HG02840 (cell line): ENCODE data around the gene PXK.
A peak's percentile ranks its signal among the peaks of the same experiment; 100 is the strongest.

Source experiments
- ATAC-seq: cut with Tn5 transposase; IDR thresholded peaks from one replicate; pipeline ENCODE4 v1.9.1; 2021; ENCODE audit warnings: mild to moderate bottlenecking, moderate library complexity, moderate number of reproducible peaks; ENCODE audit not compliant: unreplicated experiment, low FRiP score

Gene PXK

DNA sequence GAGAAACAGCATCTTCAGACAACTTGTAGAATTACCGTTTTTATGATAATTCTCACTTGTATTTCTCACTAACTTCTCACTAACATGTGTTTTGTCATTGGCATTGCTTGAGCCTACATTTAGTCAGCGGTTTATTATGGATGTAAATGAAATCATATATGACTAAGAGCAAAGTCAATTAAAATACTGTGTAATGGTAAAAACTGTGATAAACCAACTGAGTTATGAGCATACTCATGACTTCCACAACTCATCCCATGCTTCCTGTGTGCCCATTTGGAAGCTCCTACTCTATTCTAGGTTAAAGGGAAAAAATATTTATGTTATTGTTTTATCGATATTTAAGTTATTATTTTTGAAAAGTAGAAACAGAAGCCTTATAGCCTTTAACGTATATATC is 12.8 kb downstream of the PXK start:
- no peak for ATAC-seq

DNA sequence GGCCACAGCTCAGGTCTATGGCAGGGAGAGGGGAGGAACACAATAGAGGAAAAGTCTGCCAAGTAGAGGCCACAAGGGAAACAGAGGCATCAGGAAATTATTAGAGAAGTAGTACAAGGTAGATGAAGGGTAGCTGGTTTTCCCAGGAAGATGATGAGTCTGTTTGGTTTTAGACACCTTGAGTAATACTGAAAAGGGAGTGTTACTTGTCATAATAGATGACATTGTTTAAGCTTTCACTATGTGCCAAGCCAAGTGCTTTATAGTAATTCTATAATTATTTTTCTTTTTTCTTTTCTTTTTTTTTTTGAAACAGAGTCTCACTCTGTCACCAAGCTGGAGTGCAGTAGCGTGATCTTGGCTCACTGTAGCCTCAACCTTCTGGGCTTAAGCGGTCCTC is 13.7 kb downstream of the PXK start:
- ATAC-seq = no peak

DNA sequence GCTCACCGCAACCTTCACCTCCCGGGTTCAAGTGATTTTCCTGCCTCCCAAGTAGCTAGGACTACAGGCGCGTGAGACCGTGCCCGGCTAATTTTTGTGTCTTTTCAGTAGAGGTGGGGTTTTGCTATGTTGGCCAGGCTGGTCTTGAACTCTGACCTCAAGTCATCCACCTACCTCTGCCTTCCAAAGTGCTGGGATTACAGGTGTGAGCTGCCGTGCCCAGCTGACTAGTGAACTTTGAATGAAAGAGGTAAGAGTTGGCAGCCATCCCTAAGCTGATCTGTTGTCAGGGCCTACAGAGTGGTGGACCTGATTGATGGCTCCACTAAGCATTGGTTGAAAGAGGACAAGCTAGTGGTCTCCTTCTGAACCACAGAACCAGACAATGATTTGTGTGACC is 15.3 kb downstream of the PXK start:
- ATAC-seq = no peak

DNA sequence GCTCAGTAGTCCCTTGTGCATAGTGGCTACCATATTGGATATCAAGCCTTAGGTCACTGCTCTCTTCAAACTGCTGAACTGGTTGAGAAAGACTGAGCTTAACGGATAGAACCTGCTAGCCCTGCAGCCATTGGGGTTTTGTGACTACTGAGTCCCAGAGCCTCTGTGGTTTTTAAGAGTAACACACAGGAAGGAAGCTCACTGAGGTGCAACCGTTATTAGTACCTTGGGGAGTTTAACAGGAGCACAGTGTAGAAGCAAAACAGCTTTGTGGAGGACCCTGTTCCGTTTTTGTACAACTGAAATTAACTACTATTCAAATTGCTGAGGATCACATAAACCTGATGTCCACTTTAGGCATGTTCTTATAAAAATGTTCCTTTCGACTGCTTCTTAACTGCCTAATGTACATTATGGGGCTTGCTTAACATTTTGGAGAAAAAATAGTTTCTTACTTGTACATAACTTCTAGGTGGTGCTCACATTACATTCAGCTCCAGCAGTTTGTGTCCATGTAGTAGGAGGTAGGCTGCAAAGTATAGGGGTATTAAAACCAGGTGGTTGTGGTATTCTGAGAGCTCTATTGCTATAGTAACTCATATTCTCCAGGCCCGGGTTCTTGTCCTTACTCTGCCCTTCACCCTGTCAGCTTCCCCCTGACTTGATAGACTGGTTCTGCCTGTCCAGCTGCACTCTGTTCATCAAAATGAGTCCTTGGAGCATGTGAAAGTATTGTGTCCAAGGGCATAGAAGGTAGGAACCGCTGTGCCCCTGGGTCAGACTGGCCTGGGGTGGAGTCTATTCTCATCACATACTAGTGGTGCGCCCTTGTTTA is 17.3 kb downstream of the PXK start:
- ATAC-seq = peak; percentile 83

DNA sequence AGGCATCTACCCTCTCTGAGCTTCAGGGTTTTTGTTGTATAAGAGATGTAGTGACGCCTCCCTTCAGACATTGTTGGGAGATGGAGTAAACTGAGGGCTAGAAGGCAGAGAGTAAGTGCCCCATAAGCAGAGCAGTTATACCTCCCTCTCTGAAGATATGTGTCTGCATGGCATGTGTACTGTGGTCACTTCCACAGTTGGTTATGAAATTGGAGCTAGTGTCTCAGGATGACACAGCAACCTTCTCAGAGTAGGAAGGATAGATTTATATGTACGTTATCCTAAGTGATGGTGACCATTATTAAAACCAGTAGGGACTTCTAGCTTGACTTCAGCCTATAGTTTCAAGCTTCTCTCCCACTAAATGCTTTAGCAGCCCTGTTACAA is 17.9 kb downstream of the PXK start:
- no peak for ATAC-seq

DNA sequence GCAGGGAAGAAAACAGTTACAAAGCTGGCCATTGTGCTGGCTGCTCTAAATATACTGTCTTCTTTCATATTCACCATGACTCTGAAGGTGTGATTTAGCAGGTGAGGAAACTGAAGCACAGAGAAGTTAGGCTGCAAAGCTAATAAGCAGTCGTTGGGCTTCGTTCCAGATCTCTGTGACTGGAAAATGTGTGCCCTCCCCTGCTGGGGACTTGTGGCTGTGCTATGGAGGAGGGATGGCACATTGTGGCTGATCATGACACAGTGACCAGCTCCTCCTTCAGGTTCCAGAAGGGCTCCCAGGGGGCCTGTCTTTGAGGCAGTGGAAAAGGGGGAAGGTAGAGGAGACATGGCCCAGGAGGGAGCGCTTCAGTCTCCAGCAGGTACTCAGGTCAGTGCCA is 19.2 kb downstream of the PXK start:
- no peak for ATAC-seq

DNA sequence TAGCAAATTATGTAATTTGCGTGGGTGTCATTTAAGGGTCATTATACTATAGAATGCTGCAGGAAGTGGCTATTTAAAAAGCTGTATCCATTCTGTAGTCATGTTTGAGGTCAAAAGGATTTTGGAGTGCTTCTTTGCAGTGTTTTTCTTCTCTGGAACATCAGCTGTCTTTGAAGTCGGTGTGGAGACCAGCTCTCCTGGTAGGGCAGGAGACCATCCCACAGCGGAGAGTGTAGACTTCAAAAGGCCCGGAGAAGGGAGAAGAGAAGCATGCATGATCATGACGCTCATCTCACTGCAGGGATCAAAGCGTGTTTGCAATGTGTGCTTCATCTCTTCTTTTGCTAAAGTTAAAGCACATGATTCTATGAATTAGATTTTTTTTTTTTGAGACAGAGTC is 19.9 kb downstream of the PXK start:
- no peak for ATAC-seq

DNA sequence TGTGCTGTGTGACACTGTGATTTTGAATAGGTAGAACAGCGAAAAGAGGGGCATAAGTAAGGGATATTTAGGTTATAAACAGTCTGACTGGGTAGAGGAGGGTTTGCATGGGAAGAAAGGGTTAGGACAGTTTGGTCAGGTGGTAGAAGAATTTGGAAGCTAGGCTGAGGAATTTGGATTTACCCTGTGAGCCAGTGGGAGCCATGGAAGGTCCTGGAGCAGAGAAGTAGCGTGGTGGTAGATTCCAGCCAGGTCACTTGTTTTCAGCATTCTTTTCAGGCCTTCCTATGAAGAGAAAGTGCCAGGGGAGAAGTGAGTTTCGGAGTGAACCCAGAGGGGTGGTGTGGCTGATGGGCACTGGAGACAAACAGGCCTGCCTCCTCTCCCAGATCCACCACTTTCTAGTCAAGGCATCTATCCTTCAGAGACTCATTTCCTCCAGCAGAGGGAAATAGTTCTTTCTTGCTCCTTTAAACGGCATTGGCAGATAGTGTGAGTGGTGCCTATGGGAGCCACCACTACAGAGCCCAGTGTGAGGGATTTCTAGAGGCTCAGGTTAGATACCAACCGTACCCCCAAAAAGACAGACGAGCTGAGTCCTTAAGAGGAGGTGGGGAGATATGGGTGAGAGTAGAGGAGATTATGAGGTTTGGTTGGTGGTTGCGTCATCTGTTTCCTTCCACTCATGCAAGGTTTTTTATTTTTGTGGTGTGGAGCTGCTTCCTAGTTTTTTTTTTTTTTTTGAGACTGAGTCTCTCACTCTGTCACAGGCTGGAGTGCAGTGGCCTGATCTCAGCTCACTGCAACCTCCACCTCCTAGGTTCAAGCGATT is 21.2 kb downstream of the PXK start:
- no peak for ATAC-seq

DNA sequence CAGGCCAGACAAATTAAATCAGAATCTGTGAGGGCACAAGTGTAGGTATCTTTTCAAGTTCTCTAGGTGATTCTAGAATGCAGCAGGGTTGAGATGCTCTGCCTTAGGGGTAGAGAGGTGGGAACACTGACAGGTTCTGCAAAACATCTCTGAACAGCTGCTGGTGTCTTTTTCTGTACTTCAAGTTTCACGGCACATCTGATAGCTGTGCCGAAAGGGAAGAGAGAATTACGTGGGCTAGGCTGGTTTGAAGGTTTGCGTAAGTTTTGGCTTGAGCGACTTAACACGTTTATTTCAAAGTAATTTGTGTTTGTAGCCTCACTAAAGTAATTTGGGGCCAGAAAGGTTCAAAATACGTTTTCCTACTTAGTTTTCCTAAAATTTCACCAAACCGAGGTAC is 22.5 kb downstream of the PXK start:
- ATAC-seq = peak; percentile 49

DNA sequence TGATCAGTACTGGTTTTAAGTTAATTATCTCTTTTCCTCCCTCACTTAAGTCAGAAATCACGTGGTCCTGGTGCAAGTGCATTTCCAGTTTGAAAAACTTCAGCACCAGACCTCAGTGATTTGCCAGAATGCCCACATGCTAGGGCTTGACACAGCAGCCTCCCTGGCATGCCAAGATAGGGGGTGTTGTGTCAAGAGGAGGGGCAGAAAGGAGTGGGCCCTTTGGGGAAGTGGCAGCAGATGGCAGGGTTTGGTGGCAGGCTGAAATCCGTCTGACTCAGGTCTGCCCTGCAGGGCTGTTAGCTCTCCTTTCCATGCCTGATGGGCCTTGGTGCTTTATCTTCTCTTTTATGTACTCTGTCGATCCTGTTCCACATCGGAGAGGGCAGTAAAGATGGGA is 23.4 kb downstream of the PXK start:
- ATAC-seq = no peak

DNA sequence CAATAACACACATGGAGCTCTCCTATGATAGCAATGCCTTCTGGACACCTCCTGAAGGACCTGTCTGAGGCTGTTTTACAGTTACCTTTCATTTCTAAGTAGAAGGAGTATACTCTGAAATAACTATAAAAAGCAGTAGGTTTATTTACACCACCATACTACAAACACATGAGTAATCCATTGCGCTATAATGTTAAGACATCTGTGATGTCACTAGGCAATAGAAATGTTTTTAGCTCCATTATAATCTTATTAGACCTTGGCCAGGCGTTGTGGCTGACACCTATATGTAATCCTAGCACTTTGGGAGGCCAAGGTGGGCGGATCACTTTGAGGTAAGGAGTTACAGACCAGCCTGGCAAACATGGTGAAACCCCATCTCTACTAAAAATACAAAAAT is 24.7 kb downstream of the PXK start:
- ATAC-seq = no peak

DNA sequence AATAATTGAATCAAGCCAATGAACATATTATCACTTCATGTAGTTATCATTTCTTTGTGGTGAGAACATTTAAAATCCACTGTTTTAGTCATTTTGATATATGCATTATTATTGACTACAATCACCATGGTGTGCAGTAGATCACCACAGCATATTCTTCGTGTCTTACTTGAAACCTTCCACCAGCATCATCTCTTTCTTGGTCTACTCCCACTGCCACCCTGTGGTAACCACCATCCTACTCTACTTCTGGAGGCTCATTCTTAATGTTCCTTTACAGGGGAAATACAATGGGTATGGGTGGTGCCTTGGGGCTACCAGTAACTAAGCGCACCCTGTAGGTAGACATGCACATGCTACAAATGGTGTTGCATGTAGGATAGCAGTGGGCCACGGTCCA is 25.4 kb downstream of the PXK start:
- ATAC-seq = no peak

DNA sequence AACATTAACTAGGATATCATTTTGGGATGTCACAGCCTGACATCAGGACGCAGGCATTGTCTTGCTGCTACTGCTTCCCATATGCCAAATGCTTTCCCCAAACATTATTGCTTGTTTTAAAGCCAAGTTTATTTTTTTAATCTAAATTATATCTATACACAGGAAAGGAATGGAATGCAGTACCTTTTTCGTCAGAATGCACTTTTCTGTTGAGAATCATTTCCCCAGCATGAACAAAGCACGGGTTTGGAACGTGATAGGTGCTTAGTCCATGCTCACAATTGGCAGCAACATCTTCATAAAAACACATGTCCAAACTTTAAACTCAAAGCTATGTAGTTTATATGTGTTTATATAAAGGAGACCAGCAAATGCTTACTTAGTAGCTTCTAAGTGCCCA is 26.1 kb downstream of the PXK start:
- ATAC-seq = no peak

DNA sequence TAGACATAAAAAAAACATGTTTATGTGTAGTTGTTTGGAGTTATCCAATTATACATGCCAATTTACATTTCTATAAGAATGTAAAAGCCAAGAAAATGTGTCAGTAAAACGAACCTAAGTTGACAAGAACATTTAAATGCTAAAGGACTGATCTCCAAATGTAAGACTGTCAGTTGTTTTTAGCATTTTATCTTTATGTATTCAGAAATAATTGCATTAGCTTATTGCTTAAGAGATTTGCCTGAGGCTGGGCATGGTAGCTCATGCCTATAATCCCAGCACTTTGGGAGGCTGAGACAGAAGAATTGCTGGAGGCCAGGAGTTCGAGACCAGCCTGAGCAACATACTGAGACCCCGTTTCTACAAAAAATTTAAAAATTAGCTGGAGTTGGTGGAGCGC is 26.9 kb downstream of the PXK start:
- no peak for ATAC-seq

DNA sequence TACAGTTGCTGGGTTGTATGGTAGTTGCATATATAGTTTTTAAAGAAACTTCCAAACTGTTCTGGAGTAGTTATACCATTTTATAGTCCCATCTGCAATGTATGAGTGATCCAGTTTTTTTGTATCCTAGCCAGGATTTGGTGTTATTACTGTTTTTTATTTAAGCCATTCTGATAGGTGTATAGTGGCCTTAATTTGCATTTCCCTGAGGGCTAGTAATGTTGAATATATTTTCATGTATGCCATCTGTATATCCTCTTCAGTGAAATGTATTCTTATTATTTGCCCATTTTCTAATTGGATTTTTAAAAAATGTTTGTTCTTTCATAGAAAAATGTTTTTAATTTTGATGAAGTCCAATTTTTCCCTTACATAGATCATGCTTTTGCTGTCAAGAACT is 29.2 kb downstream of the PXK start:
- ATAC-seq = no peak

DNA sequence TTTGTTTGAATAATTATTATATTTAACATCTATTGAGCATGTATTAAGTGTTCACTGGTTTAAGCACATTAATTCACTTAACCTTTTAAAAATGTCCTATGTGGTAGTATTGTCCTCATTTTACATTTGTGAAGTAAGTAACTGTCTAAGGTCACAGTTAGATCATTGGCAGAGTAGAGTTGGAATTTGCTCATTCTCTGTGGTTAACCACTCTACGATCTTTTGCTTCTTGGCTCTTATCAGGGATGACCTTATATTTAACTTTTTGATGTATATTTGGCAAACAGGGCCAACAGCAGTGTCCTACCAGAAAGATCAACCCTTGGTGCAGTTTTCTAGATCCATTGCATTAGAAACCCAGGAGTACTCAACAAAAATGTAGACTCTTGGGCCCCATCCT is 34.0 kb downstream of the PXK start:
- no peak for ATAC-seq

DNA sequence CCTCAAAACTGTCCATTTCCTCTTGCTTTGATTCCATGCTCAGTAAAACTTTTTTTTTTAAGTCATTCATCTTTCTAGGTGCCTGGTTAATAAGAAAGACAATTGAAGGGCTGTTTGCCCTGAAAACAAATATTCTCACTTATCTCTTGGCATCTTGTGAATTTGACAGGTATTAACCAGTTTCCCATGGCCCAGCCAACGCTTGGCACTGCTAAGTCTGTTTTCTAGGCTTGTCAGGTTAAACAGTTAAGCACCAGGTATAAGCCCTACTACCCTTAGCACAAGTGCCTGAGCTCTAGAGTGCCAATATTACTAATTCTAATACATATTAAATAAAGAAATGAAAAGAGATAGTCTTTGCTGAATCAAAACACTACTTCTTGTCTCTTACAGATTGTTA is 36.3 kb downstream of the PXK start:
- no peak for ATAC-seq

DNA sequence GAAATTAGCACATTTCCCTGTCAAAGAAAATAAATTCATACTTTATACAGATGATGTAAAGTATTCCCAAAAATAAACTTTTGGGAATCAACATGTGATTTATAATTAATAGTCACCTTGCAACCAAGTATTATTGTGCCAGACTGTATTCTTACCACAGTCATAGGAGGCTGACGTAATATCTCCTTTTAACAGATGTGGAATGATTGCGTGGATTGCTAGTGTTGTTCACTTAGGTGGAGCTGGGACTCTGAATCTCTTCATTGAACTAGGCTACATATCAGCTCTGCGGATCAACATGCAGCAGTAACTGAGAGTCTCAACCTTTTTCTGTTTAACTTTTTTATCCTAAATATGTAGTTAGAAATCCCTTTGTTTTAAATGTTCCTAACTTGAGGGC is 37.2 kb downstream of the PXK start:
- ATAC-seq = no peak

DNA sequence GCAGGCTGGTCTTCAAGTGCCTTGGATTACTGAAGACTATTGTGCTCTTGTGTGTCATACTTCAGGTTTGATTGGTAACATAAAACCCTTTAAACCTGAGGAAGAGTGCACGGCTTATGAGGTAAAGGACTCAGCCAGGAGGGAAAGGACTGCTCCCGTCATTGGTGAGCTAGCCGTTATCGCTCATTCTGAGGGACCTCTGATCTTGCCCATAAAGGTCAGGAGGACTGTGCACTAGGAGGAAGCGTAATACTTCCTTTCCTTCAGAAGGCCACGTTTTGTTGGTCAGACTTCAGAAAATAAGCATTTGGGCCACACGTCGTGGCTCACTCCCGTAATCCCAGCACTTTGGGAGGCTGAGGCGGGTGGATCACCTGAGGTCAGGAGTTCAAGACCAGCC is 37.7 kb downstream of the PXK start:
- no peak for ATAC-seq

DNA sequence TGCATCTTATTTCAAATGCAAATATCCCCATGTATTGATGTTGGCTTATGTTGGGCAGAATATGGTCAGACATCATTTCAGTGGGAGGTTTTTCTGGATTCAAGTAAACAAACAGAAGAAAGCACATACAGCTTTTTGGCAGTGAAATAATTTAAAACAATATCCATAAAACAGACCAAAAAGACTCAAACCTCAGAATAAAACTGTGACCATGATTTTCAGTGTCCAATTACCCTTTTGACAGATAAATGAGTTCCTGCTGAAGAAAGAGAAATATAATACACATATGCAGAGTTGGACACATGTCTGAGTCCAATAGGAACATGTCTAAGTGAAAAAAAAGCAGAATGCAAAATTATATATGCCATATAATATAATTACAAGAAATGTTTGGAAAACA is 39.1 kb downstream of the PXK start:
- ATAC-seq = no peak

DNA sequence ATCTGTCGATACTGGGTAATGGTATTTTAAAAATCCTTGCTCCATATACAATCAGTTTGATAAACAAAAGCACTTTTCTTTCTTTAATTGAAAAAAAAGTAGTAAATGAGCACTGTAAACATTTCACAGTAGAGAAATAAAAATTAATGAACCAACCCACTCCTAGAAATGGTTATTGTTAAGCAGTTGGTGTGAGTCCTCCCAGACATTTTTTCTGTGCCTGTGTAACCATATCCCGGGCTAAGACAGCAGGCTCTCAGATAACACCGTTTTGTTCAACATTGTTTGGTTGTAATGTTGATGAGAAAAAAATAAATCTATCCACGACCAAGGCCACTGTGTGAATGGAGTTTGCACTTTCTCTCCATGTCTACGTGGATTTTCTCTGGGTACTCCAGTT is 42.6 kb downstream of the PXK start:
- no peak for ATAC-seq

DNA sequence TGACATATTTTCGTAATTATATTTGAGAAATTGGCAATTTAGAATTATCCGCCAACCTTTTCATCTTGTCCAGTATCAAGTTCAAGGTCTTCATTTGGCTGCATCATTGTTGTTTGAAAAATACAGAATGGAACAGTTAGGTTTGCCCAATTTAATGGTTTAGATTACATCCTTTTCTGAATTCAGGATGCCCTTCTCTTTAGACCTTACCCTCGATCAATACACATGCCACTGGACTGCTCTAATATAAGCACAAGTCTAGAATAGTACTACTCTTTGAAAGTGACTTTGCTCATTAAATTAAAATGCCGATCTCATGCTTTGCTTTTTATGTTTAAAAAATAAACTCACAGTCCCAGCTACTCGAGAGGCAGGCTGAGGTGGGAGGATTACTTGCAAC is 44.5 kb downstream of the PXK start:
- ATAC-seq = no peak
